Measurements from ENCODE around the gene DCHS1. TPM values are rescaled to one million over a fixed set of nuclear protein-coding genes. Genes with fewer than 3 reads are reported as not detected.
"Not testable (repeated sequence)": the region's sequence is repeated elsewhere in the genome, so short reads cannot be mapped to it uniquely, and the experiment has no call there.

DCHS1 gene
- total and polyA plus RNA-seq, 4 donors: 0.68 to 8.9 (median 5.8) TPM

- H3K4me1 ChIP-seq (ENCODE audit: control insufficient read depth in 4 of 4, insufficient read depth in 4 of 4, low read length in 3 of 4); H3K36me3 ChIP-seq (ENCODE audit: control insufficient read depth in 4 of 4, insufficient read depth in 3 of 4, low read depth in 1 of 4, low read length in 3 of 4); H3K9me3 ChIP-seq (ENCODE audit: control insufficient read depth in 4 of 4, low read length in 3 of 4); DNase-seq (ENCODE audit: low spot score); H3K27ac ChIP-seq (ENCODE audit: low read depth in 1 of 2, low read length in 2 of 2); H3K9ac ChIP-seq (ENCODE audit: low read depth in 1 of 2, low read length in 2 of 2); H3K4me3 ChIP-seq (ENCODE audit: low read depth in 1 of 3, low read length in 3 of 3); H3K27me3 ChIP-seq (ENCODE audit: control insufficient read depth in 4 of 4, insufficient read depth in 4 of 4, low read length in 3 of 4): not testable (repeated sequence)
- WGBS: 80% methylated on average over 8 of the region's 11 CpGs
These were observed 35.0 kb upstream of the DCHS1 start for GRCh38 chr11:6690431-6691132.

DNA sequence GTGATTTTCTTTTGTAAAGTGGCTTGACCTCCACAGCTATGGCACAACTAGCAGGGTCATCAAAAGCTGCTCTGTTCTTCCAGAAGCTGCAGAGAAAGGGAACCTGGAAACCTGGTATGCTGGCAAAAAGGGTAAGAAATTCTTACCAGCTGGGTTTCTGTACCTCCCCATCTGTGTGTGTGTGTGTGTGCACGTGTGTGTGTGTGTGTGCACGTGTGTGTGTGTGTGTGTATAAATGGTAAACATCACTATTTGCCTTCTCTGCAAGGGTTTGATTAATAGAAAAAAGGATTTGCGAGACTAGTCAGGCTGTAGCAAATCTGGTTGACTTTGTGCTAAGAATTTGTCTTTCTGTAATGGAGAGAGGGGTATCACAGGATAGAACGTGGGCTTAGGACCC is 32.3 kb upstream of the DCHS1 start:
- H3K36me3 ChIP-seq (ENCODE audit: control insufficient read depth in 4 of 4, insufficient read depth in 3 of 4, low read depth in 1 of 4, low read length in 3 of 4): no peaks in the 10 kb centered on the region
- 66% methylated on average over 4 of the region's 4 CpGs for WGBS
- H3K27me3 ChIP-seq (ENCODE audit: control insufficient read depth in 4 of 4, insufficient read depth in 4 of 4, low read length in 3 of 4): no peaks in the 10 kb centered on the region

GRCh38 chr11:6686006-6686405 is 30.4 kb upstream of the DCHS1 start:
- no peak for DNase-seq (ENCODE audit: low spot score)
- Histone ChIP-seq H3K4me1 (ENCODE audit: control insufficient read depth in 4 of 4, insufficient read depth in 4 of 4, low read length in 3 of 4) (peaks cover 2 to 13% (median 9%) of the 10 kb centered on the region in 4 donors), H3K9me3 (ENCODE audit: control insufficient read depth in 4 of 4, low read length in 3 of 4) (no peaks in the 10 kb centered on the region), H3K27ac (ENCODE audit: low read depth in 1 of 2, low read length in 2 of 2) (no peak overlapping the region), H3K9ac (ENCODE audit: low read depth in 1 of 2, low read length in 2 of 2) (no peak overlapping the region), H3K4me3 (ENCODE audit: low read depth in 1 of 3, low read length in 3 of 3) (no peak overlapping the region), H3K36me3 (ENCODE audit: control insufficient read depth in 4 of 4, insufficient read depth in 3 of 4, low read depth in 1 of 4, low read length in 3 of 4) (peaks cover 0 to 3% (median under 1%) of the 10 kb centered on the region in 4 donors), H3K27me3 (ENCODE audit: control insufficient read depth in 4 of 4, insufficient read depth in 4 of 4, low read length in 3 of 4) (no peaks in the 10 kb centered on the region)
- TF ChIP-seq NR2F2 (IDR thresholded peaks at IDR 0.05) (no peak), FOXA1 (IDR thresholded peaks at IDR 0.05) (no peak), YY1 (IDR thresholded peaks at IDR 0.05) (no peak), EGR1 (IDR thresholded peaks at IDR 0.05; ENCODE audit: low read depth in 2 of 2) (no peak), MAX (IDR thresholded peaks at IDR 0.05) (no peak), TAF1 (conservative IDR thresholded peaks at IDR 0.05) (no peak), SP1 (IDR thresholded peaks at IDR 0.05) (no peak), HNF4G (IDR thresholded peaks at IDR 0.05) (no peak), RXRA (IDR thresholded peaks at IDR 0.05) (no peak), JUND (IDR thresholded peaks at IDR 0.05) (no peak), HNF4A (conservative IDR thresholded peaks at IDR 0.05) (no peak), RAD21 (IDR thresholded peaks at IDR 0.05) (no peak), REST (IDR thresholded peaks at IDR 0.05) (no peak), FOXA2 (IDR thresholded peaks at IDR 0.05) (no peak)
- TF ChIP-seq, protein P1, sequence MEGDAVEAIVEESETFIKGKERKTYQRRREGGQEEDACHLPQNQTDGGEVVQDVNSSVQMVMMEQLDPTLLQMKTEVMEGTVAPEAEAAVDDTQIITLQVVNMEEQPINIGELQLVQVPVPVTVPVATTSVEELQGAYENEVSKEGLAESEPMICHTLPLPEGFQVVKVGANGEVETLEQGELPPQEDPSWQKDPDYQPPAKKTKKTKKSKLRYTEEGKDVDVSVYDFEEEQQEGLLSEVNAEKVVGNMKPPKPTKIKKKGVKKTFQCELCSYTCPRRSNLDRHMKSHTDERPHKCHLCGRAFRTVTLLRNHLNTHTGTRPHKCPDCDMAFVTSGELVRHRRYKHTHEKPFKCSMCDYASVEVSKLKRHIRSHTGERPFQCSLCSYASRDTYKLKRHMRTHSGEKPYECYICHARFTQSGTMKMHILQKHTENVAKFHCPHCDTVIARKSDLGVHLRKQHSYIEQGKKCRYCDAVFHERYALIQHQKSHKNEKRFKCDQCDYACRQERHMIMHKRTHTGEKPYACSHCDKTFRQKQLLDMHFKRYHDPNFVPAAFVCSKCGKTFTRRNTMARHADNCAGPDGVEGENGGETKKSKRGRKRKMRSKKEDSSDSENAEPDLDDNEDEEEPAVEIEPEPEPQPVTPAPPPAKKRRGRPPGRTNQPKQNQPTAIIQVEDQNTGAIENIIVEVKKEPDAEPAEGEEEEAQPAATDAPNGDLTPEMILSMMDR (IDR thresholded peaks at IDR 0.05; ENCODE audit: low read depth, low read length, missing input control): no peak
- TF ChIP-seq, protein P2, sequence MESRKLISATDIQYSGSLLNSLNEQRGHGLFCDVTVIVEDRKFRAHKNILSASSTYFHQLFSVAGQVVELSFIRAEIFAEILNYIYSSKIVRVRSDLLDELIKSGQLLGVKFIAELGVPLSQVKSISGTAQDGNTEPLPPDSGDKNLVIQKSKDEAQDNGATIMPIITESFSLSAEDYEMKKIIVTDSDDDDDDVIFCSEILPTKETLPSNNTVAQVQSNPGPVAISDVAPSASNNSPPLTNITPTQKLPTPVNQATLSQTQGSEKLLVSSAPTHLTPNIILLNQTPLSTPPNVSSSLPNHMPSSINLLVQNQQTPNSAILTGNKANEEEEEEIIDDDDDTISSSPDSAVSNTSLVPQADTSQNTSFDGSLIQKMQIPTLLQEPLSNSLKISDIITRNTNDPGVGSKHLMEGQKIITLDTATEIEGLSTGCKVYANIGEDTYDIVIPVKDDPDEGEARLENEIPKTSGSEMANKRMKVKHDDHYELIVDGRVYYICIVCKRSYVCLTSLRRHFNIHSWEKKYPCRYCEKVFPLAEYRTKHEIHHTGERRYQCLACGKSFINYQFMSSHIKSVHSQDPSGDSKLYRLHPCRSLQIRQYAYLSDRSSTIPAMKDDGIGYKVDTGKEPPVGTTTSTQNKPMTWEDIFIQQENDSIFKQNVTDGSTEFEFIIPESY (IDR thresholded peaks at IDR 0.05): no peak

More for the DNA sequence above, 32.3 kb upstream of the DCHS1 start:
- Histone ChIP-seq H3K9me3 (ENCODE audit: control insufficient read depth in 4 of 4, low read length in 3 of 4) (no peaks in the 10 kb centered on the region), H3K4me1 (ENCODE audit: control insufficient read depth in 4 of 4, insufficient read depth in 4 of 4, low read length in 3 of 4) (peaks cover 0 to 4% (median 2%) of the 10 kb centered on the region in 4 donors), H3K27ac (ENCODE audit: low read depth in 1 of 2, low read length in 2 of 2) (no peak overlapping the region), H3K4me3 (ENCODE audit: low read depth in 1 of 3, low read length in 3 of 3) (no peak overlapping the region), H3K9ac (ENCODE audit: low read depth in 1 of 2, low read length in 2 of 2) (no peak overlapping the region)
- DNase-seq (ENCODE audit: low spot score): no peak
- no peak for TF ChIP-seq ATF3 (IDR thresholded peaks at IDR 0.05)
- no peak for TF ChIP-seq HNF4A (conservative IDR thresholded peaks at IDR 0.05)
- TF ChIP-seq, protein P2 (IDR thresholded peaks at IDR 0.05): no peak
